SK-N-SH (cell line): ENCODE data around the gene COP1. TPM values are rescaled to one million over a fixed set of nuclear protein-coding genes. Genes with fewer than 3 reads are reported as not detected.

Source experiments
- CTCF ChIA-PET: fragments of 300-600, 350-600 bp; formaldehyde crosslinking; extraction: SDS; loops from one replicate; lab custom pipeline; 2021; lab: Yijun Ruan, JAX
- POLR2A ChIA-PET: fragments of 350-600 bp; sonication (Branson Sonifier 250); formaldehyde crosslinking; extraction: SDS; loops from one replicate; lab custom pipeline; 2020; ENCODE audit warnings: antibody characterized with exemption, inconsistent platforms; lab: Yijun Ruan, JAX
- DNase-seq: peaks from one replicate; pipeline ENCODE4 v3.0.0; 2012
- H2AFZ ChIP-seq: fragments of 200-600 bp; sonication (generic); 2 replicates; pipeline ENCODE4 v1.8.1; 2016; ENCODE audit warnings: antibody characterized with exemption, mild to moderate bottlenecking, low read depth
- H3F3A ChIP-seq: fragments of 200-600 bp; sonication (generic); replicated peaks from 2 replicates; pipeline ENCODE3; 2016; ENCODE audit warnings: antibody characterized with exemption, mild to moderate bottlenecking; ENCODE audit not compliant: insufficient read depth
- H3K27ac ChIP-seq, 2 experiments: fragments of 200-500 bp in 1 of 2; fragments of 200-600 bp in 1 of 2; sonication (Bioruptor generic) in 1 of 2; sonication (generic), shearing (Covaris generic) in 1 of 2; 2 replicates each; pipeline versions ENCODE4 v1.5.1 to v1.6.1; 2014 to 2016; ENCODE audit warnings: low read depth in 2 of 2, inconsistent platforms in 1 of 2, low read length in 1 of 2, mild to moderate bottlenecking in 1 of 2, mixed read lengths in 1 of 2
- H3K27me3 ChIP-seq: fragments of 200-600 bp; sonication (generic), shearing (Covaris generic); 2 replicates; pipeline ENCODE4 v1.6.1; 2016; ENCODE audit warnings: mixed run types; ENCODE audit not compliant: insufficient read depth
- H3K36me3 ChIP-seq, 2 experiments: fragments of 200-500 bp in 1 of 2; fragments of 200-600 bp in 1 of 2; sonication (Bioruptor generic) in 1 of 2; sonication (generic) in 1 of 2; replicated peaks in 1 of 2; 2 replicates each; pipeline versions ENCODE3 to v1.5.1; 2014 to 2016; ENCODE audit warnings: low read length in 1 of 2, mild to moderate bottlenecking in 1 of 2; ENCODE audit not compliant: insufficient read depth in 2 of 2, control insufficient read depth in 1 of 2
- H3K4me1 ChIP-seq, 2 experiments: fragments of 200-500 bp in 1 of 2; fragments of 200-600 bp in 1 of 2; sonication (Bioruptor generic) in 1 of 2; sonication (generic), shearing (Covaris generic) in 1 of 2; 2 replicates each; pipeline versions ENCODE4 v1.5.1 to v1.6.1; 2014 to 2016; ENCODE audit warnings: low read depth in 1 of 2, low read length in 1 of 2, mixed run types in 1 of 2; ENCODE audit not compliant: insufficient read depth in 2 of 2, control insufficient read depth in 1 of 2
- H3K4me2 ChIP-seq: fragments of 200-600 bp; sonication (generic), shearing (Covaris generic); 2 replicates; pipeline ENCODE4 v1.6.1; 2017; ENCODE audit warnings: mixed run types
- H3K4me3 ChIP-seq, 2 experiments: fragments of 200-500 bp in 1 of 2; fragments of 200-600 bp in 1 of 2; sonication (Bioruptor generic) in 1 of 2; sonication (generic), shearing (Covaris generic) in 1 of 2; 2 replicates each; pipeline versions ENCODE4 v1.5.1 to v1.8.1; 2014 to 2016; ENCODE audit warnings: low read depth in 2 of 2, inconsistent platforms in 1 of 2, low read length in 1 of 2, mild to moderate bottlenecking in 1 of 2, mixed read lengths in 1 of 2, moderate library complexity in 1 of 2
- H3K79me2 ChIP-seq: fragments of 200-600 bp; sonication (generic); 2 replicates; pipeline ENCODE4 v1.8.1; 2017; ENCODE audit warnings: mild to moderate bottlenecking; ENCODE audit not compliant: insufficient read depth
- H3K9ac ChIP-seq: fragments of 200-600 bp; sonication (generic); 2 replicates; pipeline ENCODE4 v1.6.1; 2017; ENCODE audit warnings: mixed run types
- H3K9me2 ChIP-seq: fragments of 200-600 bp; sonication (generic); 2 replicates; pipeline ENCODE4 v1.6.1; 2017; ENCODE audit warnings: mixed run types
- H3K9me3 ChIP-seq: fragments of 200-600 bp; sonication (generic); 2 replicates; pipeline ENCODE4 v1.6.1; 2017; ENCODE audit warnings: mixed run types, mild to moderate bottlenecking, moderate library complexity
- H4K20me1 ChIP-seq: fragments of 200-600 bp; sonication (generic); 2 replicates; pipeline ENCODE4 v1.6.1; 2017; ENCODE audit warnings: mild to moderate bottlenecking, mixed run types; ENCODE audit not compliant: insufficient read depth
- CHD2 ChIP-seq: fragments of 150-350 bp; IDR thresholded peaks from 2 replicates; pipeline ENCODE4 v1.6.1; 2018; ENCODE audit warnings: low read length; ENCODE audit not compliant: partially characterized antibody
- ELF1 ChIP-seq: IDR thresholded peaks from 2 replicates; pipeline ENCODE4 v1.4.0; 2012
- FOXM1 ChIP-seq: IDR thresholded peaks from 2 replicates; pipeline ENCODE4 v1.4.0; 2012; ENCODE audit warnings: low read depth, mild to moderate bottlenecking
- GABPA ChIP-seq: IDR thresholded peaks from 2 replicates; pipeline ENCODE4 v1.4.0; 2012; ENCODE audit warnings: low read depth, mild to moderate bottlenecking
- GATA2 ChIP-seq: sonication (generic); formaldehyde crosslinking; IDR thresholded peaks from 2 replicates; pipeline ENCODE4 v1.5.0; 2020; ENCODE audit warnings: mild to moderate bottlenecking, missing genetic modification reagents
- NFIC ChIP-seq: IDR thresholded peaks from 2 replicates; pipeline ENCODE4 v1.4.0; 2012; ENCODE audit warnings: borderline replicate concordance
- RCOR1 ChIP-seq: fragments of 150-350 bp; IDR thresholded peaks from 2 replicates; pipeline ENCODE4 v1.6.1; 2017; ENCODE audit warnings: antibody characterized with exemption, low read length
- RFX5 ChIP-seq: IDR thresholded peaks from 2 replicates; pipeline ENCODE4 v1.6.1; 2012; ENCODE audit warnings: mild to moderate bottlenecking, improper control_type of control experiment, low read length
- SIN3A ChIP-seq: IDR thresholded peaks from 2 replicates; pipeline ENCODE4 v1.6.1; 2012; ENCODE audit warnings: low read depth, mild to moderate bottlenecking, low read length, moderate library complexity, borderline replicate concordance
- SMC3 ChIP-seq: IDR thresholded peaks from 2 replicates; pipeline ENCODE4 v1.6.1; 2012; ENCODE audit warnings: low read depth, low read length, improper control_type of control experiment
- TAF1 ChIP-seq: IDR thresholded peaks from 2 replicates; pipeline ENCODE4 v1.6.1; 2012; ENCODE audit warnings: low read depth, mild to moderate bottlenecking, low read length, moderate library complexity, borderline replicate concordance
- WGBS: methylation state at CpG from one replicate; pipeline ENCODE4 v1.1.6; 2017; ENCODE audit warnings: low lambda C conversion rate; 5-methylcytosine and 5-hydroxymethylcytosine counted together
- polyA plus RNA-seq, 3 experiments: library from polyadenylated mRNA; depleted of rRNA; stranded (reverse); fragments of >200 nt; gene quantifications; 2 replicates each; pipeline ENCODE4 v1.2.3, GENCODE V29; 2012
- TF ChIP-seq, protein P1 (sequence below): fragments of 200-600 bp; sonication (generic); IDR thresholded peaks from 2 replicates; pipeline ENCODE4 v1.6.1; 2017; ENCODE audit warnings: antibody characterized with exemption, mild to moderate bottlenecking, moderate library complexity
- TF ChIP-seq, protein P2 (sequence below): IDR thresholded peaks from 2 replicates; pipeline ENCODE4 v1.4.0; 2012; ENCODE audit warnings: low read depth, borderline replicate concordance
- TF ChIP-seq, protein P3 (sequence below): fragments of 150-350 bp; IDR thresholded peaks from 2 replicates; pipeline ENCODE4 v1.6.1; 2016; ENCODE audit warnings: mild to moderate bottlenecking, low read depth, low read length
- TF ChIP-seq, protein P4 (sequence below): IDR thresholded peaks from 2 replicates; pipeline ENCODE4 v1.4.0; 2012; ENCODE audit warnings: low read depth

The COP1 gene
- polyA plus RNA-seq, 1 of the 3 experiments (the other 2 are of a cell fraction) = 10.3 TPM

DNA sequence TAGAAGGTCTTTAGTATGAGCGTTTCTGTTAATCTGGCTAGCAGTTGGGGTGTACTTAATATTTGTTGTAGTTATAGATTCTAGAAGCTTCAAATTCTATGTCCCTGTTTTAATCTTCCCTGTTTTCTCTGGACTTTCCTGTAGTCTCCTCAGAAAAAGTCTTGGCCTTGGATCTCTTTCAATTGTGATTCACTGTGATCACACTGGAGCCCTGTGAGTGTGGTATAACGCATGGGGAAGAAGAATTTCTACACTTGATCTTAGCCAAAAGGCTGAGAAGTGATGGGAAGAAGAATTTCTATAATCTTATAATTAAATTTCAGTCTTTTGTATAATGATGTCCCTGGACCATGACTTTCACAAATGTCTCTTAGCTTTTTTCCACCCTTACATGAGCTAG is 36.7 kb upstream of the COP1 start:
- H4K20me1 ChIP-seq = no peaks in the 10 kb centered on the region
- no peaks in the 10 kb centered on the region for H3K9me2 ChIP-seq
- H3K79me2 ChIP-seq = no peaks in the 10 kb centered on the region
- no peak overlapping the region for H3K4me2 ChIP-seq
- no peak overlapping the region for H3K4me3 ChIP-seq
- CTCF ChIA-PET = interaction anchor here (1.3 kb wide), 1 partner anchor 24 kb away, joined by 3 read pairs; no protein-coding TSS in a partner anchor
- H3K9me3 ChIP-seq = no peaks in the 10 kb centered on the region
- DNase-seq = no peak
- POLR2A ChIA-PET = no interaction called here
- H3K27ac ChIP-seq = no peak overlapping the region
- H3K27me3 ChIP-seq = no peaks in the 10 kb centered on the region
- TF ChIP-seq ELF1 (no peak), RFX5 (no peak), GATA2 (CRISPR knock-in tag) (no peak), TAF1 (no peak), SMC3 (no peak), FOXM1 (no peak), SIN3A (no peak), NFIC (no peak), GABPA (no peak), CHD2 (no peak), RCOR1 (no peak)
- TF ChIP-seq, protein P1, sequence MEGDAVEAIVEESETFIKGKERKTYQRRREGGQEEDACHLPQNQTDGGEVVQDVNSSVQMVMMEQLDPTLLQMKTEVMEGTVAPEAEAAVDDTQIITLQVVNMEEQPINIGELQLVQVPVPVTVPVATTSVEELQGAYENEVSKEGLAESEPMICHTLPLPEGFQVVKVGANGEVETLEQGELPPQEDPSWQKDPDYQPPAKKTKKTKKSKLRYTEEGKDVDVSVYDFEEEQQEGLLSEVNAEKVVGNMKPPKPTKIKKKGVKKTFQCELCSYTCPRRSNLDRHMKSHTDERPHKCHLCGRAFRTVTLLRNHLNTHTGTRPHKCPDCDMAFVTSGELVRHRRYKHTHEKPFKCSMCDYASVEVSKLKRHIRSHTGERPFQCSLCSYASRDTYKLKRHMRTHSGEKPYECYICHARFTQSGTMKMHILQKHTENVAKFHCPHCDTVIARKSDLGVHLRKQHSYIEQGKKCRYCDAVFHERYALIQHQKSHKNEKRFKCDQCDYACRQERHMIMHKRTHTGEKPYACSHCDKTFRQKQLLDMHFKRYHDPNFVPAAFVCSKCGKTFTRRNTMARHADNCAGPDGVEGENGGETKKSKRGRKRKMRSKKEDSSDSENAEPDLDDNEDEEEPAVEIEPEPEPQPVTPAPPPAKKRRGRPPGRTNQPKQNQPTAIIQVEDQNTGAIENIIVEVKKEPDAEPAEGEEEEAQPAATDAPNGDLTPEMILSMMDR = no peak
- TF ChIP-seq, protein P2, sequence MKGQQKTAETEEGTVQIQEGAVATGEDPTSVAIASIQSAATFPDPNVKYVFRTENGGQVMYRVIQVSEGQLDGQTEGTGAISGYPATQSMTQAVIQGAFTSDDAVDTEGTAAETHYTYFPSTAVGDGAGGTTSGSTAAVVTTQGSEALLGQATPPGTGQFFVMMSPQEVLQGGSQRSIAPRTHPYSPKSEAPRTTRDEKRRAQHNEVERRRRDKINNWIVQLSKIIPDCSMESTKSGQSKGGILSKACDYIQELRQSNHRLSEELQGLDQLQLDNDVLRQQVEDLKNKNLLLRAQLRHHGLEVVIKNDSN = no peak
- TF ChIP-seq, protein P3, sequence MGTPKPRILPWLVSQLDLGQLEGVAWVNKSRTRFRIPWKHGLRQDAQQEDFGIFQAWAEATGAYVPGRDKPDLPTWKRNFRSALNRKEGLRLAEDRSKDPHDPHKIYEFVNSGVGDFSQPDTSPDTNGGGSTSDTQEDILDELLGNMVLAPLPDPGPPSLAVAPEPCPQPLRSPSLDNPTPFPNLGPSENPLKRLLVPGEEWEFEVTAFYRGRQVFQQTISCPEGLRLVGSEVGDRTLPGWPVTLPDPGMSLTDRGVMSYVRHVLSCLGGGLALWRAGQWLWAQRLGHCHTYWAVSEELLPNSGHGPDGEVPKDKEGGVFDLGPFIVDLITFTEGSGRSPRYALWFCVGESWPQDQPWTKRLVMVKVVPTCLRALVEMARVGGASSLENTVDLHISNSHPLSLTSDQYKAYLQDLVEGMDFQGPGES = no peak
- TF ChIP-seq, protein P4, sequence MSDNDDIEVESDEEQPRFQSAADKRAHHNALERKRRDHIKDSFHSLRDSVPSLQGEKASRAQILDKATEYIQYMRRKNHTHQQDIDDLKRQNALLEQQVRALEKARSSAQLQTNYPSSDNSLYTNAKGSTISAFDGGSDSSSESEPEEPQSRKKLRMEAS = no peak
- no peak overlapping the region for H2AFZ ChIP-seq
- no peaks in the 10 kb centered on the region for H3K36me3 ChIP-seq
- 51% methylated on average over 2 of the region's 2 CpGs for WGBS
- H3K4me1 ChIP-seq = 0 out of 4 replicates have a peak, but pooled peaks cover 0 to 4% of the 10 kb centered on the region in 2 experiments
- no peak overlapping the region for H3K9ac ChIP-seq
- no peaks in the 10 kb centered on the region for H3F3A ChIP-seq
